ENCODE results near the gene ITGB2.
A peak's percentile ranks its signal among the peaks of the same experiment; 100 is the strongest.

Gene ITGB2

DNA sequence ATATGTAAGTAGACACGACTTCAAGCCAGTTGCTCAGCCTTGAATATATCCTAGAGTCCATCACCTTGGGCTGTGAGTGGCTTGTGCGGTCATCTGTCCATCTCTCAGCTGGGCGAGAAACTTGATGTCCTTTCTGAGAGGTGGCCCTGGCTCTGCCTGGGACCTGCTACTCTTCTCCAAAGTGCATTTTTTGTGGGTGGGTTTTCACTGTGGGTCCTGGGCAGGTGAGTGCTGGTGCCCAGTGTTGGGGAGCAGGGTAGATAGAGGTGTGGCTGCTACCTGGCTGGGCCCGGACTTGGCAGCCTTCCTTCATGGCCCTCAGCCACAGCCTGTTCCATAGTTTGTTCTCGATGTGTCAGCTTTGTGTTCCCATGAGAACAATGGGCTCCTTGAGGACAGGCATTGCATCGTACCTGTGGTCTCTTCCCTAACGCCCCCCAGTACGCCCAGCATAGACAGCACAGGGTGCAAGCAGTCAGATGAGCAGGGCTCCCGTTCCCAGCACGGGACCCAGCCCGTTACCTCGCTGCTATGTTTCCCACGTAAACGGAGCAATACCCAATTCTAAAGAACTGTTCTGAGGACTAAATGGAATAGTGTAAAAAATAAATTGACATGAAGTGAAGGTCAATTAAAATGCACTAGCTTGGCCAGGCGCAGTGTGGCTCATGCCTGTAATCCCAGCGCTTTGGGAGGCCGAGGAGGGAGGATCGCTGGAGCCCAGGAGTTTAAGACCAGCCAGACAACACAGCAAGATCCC lies 18.3 kb upstream of the ITGB2 start:
- TF ChIP-seq, protein P1, sequence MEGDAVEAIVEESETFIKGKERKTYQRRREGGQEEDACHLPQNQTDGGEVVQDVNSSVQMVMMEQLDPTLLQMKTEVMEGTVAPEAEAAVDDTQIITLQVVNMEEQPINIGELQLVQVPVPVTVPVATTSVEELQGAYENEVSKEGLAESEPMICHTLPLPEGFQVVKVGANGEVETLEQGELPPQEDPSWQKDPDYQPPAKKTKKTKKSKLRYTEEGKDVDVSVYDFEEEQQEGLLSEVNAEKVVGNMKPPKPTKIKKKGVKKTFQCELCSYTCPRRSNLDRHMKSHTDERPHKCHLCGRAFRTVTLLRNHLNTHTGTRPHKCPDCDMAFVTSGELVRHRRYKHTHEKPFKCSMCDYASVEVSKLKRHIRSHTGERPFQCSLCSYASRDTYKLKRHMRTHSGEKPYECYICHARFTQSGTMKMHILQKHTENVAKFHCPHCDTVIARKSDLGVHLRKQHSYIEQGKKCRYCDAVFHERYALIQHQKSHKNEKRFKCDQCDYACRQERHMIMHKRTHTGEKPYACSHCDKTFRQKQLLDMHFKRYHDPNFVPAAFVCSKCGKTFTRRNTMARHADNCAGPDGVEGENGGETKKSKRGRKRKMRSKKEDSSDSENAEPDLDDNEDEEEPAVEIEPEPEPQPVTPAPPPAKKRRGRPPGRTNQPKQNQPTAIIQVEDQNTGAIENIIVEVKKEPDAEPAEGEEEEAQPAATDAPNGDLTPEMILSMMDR (IDR thresholded peaks at IDR 0.05; ENCODE audit: insufficient read depth, low read depth, low read length, missing control alignments): no peak
- H3K4me3 ChIP-seq (ENCODE audit: low read depth, low read length): peak overlapping the region; percentile 89
- DNase-seq (ENCODE audit: low read depth): no peak

DNA sequence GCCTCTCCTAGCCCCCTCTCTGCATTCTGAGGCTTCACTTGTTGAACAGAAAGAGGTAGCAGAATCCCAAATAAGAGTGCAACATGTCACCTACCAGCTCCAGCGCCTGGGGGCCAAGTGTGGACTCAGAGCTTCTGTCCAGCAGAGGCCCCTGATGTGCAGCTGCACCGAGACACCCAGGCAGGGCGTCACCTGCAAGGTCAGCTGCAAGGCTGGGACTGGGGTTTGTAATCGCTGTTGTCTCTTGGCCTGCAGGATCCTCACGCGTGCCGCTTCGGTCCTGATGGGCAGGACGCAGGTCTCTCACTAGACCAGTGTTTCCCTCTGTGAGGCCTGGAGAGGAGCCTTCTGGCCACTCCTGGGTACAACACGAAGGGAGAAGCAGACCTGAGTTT lies 14.8 kb upstream of the ITGB2 start:
- TF ChIP-seq, protein P1 (IDR thresholded peaks at IDR 0.05; ENCODE audit: insufficient read depth, low read depth, low read length, missing control alignments): no peak
- no peak overlapping the region for H3K4me3 ChIP-seq (ENCODE audit: low read depth, low read length)
- no peak for DNase-seq (ENCODE audit: low read depth)

DNA sequence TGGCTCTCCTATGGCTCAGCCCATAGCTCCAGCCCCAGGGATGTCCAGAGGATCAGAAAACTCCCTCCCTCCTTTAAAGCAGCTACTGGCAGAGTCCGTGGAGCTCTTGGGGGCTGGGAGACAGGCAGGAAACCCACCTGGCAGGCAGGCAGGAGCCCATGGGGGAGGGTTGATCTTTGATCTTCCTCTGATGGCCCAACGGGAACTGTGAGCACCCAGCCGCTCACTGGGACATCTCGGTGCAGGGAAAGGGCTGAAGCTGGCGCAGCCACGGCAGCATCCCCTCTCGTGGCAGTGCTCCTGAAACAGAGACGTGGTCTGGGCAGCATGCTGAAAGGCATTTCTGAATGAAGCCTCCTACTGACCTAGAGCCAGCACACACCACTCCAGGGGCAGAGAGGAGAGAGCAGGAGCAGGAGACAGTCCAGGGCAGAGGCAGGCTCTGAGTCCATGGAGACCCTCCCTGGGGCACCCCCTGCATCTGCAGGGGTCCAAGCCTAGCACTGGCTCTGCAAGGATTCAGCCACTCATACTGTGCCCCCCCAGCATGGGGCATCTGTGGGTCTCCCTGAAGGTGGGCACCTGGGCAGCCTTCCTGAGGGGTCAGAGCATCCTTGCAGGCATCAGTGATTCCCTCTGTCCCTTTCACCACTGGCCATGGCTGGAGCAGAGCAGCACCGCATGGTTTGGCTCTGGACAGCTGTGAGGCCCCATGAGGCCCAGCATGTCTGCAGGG lies 14.3 kb upstream of the ITGB2 start:
- no peak overlapping the region for H3K4me3 ChIP-seq (ENCODE audit: low read depth, low read length)
- DNase-seq (ENCODE audit: low read depth): no peak
- TF ChIP-seq, protein P1 (IDR thresholded peaks at IDR 0.05; ENCODE audit: insufficient read depth, low read depth, low read length, missing control alignments): no peak

DNA sequence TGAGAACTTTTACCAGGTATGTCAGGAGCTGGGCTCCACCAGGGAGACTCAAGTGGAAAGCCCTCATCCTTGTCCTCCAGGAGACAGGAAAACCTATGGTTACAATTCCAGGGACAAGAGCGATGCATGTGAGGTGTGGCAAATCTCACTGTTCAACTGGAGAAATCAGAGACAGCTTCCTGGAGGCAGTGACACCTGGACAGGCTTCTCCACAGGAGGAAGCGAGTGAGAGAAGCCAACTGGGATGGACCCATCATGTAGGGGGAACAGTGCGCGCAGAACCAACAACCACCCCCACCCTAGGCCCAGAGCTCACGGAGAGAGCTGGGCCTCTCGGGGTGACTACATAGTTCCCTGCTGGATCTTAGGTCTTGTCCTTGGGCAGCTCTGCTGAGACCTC lies 13.6 kb upstream of the ITGB2 start:
- DNase-seq (ENCODE audit: low read depth): no peak
- TF ChIP-seq, protein P1 (IDR thresholded peaks at IDR 0.05; ENCODE audit: insufficient read depth, low read depth, low read length, missing control alignments): no peak

DNA sequence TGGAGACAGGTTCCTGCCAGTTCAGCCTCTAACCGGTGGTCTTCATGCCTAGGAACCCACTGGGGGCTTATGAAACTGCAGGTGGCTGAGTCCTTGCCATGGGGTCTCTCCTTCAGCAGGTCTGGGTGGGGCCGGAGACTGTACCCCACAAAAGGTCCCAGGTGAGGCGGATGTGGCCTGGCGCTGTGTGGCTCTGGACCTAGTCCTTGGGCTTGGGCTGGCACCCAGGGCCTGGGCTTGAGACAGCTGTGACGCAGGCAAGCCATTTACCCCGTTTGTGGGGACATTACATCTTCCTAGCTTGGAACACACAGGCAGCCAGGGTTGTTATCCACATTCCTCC lies 13.2 kb upstream of the ITGB2 start:
- no peak overlapping the region for H3K4me3 ChIP-seq (ENCODE audit: low read depth, low read length)
- no peak for DNase-seq (ENCODE audit: low read depth)
- TF ChIP-seq, protein P1 (IDR thresholded peaks at IDR 0.05; ENCODE audit: insufficient read depth, low read depth, low read length, missing control alignments): no peak

More for the DNA sequence above, 13.6 kb upstream of the ITGB2 start:
- no peak overlapping the region for H3K4me3 ChIP-seq (ENCODE audit: low read depth, low read length)

DNA sequence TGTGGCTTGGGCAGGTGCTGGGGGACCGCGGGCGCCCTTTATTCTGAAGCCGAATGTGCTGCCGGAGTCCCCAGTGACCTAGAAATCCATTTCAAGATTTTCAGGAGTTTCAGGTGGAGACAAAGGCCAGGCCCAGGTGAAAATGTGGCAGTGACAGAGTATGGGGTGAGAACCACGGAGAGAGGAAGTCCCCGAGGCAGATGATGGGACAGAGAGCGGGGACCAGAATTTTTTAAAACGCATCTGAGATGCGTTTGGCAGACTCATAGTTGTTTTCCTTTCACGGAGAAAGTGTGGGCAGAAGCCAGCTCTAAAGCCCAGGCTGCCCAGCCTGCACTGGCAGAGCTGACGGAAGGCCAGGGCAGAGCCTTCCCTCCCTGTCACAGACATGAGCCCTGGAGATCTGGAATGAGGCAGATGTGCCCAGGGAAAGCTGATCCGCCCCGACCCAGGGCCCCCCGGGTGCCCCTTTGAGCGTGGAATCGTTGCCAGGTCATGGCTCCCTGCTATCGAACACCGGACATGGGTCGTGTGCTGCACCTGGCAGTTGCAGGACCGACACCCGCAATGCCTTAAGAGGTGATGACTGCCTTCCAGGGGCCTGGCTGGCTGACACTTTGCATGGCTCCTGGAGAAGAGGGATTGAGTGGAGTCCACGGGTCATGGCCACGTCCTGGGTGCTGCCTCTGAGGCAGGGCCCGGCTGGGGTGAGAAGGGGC lies 12.7 kb upstream of the ITGB2 start:
- peak overlapping the region; percentile 82 for H3K4me3 ChIP-seq (ENCODE audit: low read depth, low read length)
- no peak for DNase-seq (ENCODE audit: low read depth)
- TF ChIP-seq, protein P1 (IDR thresholded peaks at IDR 0.05; ENCODE audit: insufficient read depth, low read depth, low read length, missing control alignments): no peak
